ENCODE measurements around the gene PLEKHA8. TPM values are rescaled to one million over a fixed set of nuclear protein-coding genes. Genes with fewer than 3 reads are reported as not detected.

PLEKHA8 gene
- total RNA-seq, 1 donor from 2014 or later: 60.1 TPM

DNA sequence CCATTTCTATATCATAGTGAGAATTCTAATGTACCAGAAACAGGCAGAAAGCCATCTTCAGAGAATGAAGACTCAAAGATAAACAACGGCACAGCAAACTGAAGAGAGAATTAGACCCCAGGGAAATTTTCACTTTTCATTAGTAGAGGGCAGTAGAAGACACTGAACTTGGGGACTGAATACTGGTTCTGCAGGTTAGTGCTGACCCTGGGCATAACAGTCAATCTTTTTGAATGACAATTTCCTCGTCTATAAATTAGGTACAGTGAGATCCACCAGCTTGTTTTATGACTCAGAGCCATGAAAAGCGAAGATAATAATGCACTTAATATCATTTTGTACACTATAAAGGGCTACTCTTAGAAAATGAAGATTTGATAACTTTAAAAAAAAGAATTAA lies 15.5 kb upstream of the PLEKHA8 start:
- TF ChIP-seq, protein P1, sequence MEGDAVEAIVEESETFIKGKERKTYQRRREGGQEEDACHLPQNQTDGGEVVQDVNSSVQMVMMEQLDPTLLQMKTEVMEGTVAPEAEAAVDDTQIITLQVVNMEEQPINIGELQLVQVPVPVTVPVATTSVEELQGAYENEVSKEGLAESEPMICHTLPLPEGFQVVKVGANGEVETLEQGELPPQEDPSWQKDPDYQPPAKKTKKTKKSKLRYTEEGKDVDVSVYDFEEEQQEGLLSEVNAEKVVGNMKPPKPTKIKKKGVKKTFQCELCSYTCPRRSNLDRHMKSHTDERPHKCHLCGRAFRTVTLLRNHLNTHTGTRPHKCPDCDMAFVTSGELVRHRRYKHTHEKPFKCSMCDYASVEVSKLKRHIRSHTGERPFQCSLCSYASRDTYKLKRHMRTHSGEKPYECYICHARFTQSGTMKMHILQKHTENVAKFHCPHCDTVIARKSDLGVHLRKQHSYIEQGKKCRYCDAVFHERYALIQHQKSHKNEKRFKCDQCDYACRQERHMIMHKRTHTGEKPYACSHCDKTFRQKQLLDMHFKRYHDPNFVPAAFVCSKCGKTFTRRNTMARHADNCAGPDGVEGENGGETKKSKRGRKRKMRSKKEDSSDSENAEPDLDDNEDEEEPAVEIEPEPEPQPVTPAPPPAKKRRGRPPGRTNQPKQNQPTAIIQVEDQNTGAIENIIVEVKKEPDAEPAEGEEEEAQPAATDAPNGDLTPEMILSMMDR (conservative IDR thresholded peaks at IDR 0.05): no peak
- no peak overlapping the region for H3K27ac Mint-ChIP-seq (ENCODE audit: unreplicated experiment)
- H3K36me3 Mint-ChIP-seq (ENCODE audit: low read depth): peaks cover 2% of the 10 kb centered on the region
- H3K9me3 Mint-ChIP-seq: no peaks in the 10 kb centered on the region
- no peak for DNase-seq (ENCODE audit: low read depth, low spot score)
- no peak overlapping the region for H3K4me3 Mint-ChIP-seq
- no peaks in the 10 kb centered on the region for H3K4me1 Mint-ChIP-seq
- no peaks in the 10 kb centered on the region for H3K27me3 Mint-ChIP-seq (ENCODE audit: low read depth)

- no peaks in the 10 kb centered on the region for H3K9me3 Mint-ChIP-seq
- peaks cover 5% of the 10 kb centered on the region for H3K4me1 Mint-ChIP-seq
- H3K36me3 Mint-ChIP-seq (ENCODE audit: low read depth): peaks cover 2% of the 10 kb centered on the region
- no peak overlapping the region for H3K4me3 Mint-ChIP-seq
- TF ChIP-seq, protein P1 (conservative IDR thresholded peaks at IDR 0.05): no peak
- DNase-seq (ENCODE audit: low read depth, low spot score): no peak
- no peaks in the 10 kb centered on the region for H3K27me3 Mint-ChIP-seq (ENCODE audit: low read depth)
- H3K27ac Mint-ChIP-seq (ENCODE audit: unreplicated experiment): no peak overlapping the region
These were observed 9.8 kb upstream of the PLEKHA8 start for GRCh38 chr7:30018451-30018850.

DNA sequence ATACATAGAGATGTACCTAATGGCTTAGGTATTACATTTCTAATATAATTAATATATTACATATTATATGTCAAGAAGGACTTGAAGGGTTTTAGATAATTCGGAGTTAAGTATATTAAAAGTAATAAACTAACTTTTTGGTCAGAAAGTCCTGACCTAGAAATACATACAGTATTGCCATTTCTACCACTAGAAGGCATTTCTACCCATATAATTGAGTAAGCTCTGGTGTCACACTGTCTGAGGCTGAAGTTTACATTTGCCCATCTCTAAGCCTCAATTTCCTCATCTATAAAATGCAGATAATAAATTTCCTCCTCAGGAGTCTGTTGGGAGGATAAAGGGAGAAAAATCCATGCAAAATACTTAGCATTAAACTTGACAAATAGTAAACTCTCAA lies 8.8 kb upstream of the PLEKHA8 start:
- no peak overlapping the region for H3K27ac Mint-ChIP-seq (ENCODE audit: unreplicated experiment)
- no peaks in the 10 kb centered on the region for H3K36me3 Mint-ChIP-seq (ENCODE audit: low read depth)
- no peaks in the 10 kb centered on the region for H3K9me3 Mint-ChIP-seq
- peaks cover 11% of the 10 kb centered on the region for H3K4me1 Mint-ChIP-seq
- DNase-seq (ENCODE audit: low read depth, low spot score): no peak
- TF ChIP-seq, protein P1 (conservative IDR thresholded peaks at IDR 0.05): no peak
- H3K27me3 Mint-ChIP-seq (ENCODE audit: low read depth): no peaks in the 10 kb centered on the region
- no peak overlapping the region for H3K4me3 Mint-ChIP-seq

DNA sequence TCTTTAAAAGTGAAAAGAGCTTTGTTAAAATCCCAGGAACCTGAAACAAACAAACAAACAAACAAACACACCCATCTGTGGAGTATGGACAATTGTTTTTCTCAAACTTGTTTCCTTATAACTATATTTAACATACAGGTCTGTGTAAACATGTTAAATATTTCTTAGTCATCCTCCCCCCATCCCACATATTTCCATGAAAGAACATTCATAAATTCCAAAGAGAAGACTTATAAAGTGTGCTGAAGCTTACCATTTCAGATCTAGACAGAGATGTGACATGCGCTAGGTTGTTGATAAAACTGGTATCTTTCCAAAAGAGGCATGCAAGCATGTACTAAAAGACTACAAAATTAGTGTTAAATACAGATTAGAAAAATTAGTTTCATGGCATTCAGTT lies 8.3 kb upstream of the PLEKHA8 start:
- Mint-ChIP-seq H3K9me3 (no peaks in the 10 kb centered on the region), H3K36me3 (ENCODE audit: low read depth) (no peaks in the 10 kb centered on the region)

GRCh38 chr7:30020535-30020934 lies 7.7 kb upstream of the PLEKHA8 start:
- no peaks in the 10 kb centered on the region for H3K27me3 Mint-ChIP-seq (ENCODE audit: low read depth)
- no peaks in the 10 kb centered on the region for H3K36me3 Mint-ChIP-seq (ENCODE audit: low read depth)
- TF ChIP-seq, protein P1 (conservative IDR thresholded peaks at IDR 0.05): no peak
- no peak overlapping the region for H3K27ac Mint-ChIP-seq (ENCODE audit: unreplicated experiment)
- H3K4me3 Mint-ChIP-seq: no peak overlapping the region
- no peaks in the 10 kb centered on the region for H3K9me3 Mint-ChIP-seq
- DNase-seq (ENCODE audit: low read depth, low spot score): no peak
- peaks cover 22% of the 10 kb centered on the region for H3K4me1 Mint-ChIP-seq

More for the DNA sequence above, 8.3 kb upstream of the PLEKHA8 start:
- Mint-ChIP-seq H3K4me1 (peaks cover 16% of the 10 kb centered on the region), H3K27me3 (ENCODE audit: low read depth) (no peaks in the 10 kb centered on the region), H3K27ac (ENCODE audit: unreplicated experiment) (no peak overlapping the region), H3K4me3 (no peak overlapping the region)
- TF ChIP-seq, protein P1 (conservative IDR thresholded peaks at IDR 0.05): no peak
- DNase-seq (ENCODE audit: low read depth, low spot score): no peak

DNA sequence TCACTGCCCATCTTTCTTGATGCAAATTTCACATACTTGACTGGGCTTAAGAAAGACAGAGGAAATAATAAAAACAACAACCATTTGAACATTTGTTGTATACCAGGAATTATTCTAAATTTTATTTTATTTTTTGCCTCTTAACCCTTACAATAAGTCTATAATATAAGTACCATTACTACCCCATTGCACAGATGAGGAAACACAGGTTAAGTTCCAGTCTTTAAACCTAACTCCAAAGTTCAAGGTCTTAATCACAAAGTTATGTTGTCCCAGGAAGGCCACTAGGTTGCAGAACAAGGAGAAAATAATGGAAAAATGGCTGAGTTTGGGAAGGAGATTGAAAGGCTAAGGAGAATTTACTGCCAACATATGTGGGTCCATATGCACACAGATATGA lies 5.2 kb upstream of the PLEKHA8 start:
- H3K27ac Mint-ChIP-seq (ENCODE audit: unreplicated experiment): no peak overlapping the region
- peak overlapping the region; percentile 75 for H3K4me3 Mint-ChIP-seq
- no peaks in the 10 kb centered on the region for H3K36me3 Mint-ChIP-seq (ENCODE audit: low read depth)
- no peak for DNase-seq (ENCODE audit: low read depth, low spot score)
- no peaks in the 10 kb centered on the region for H3K27me3 Mint-ChIP-seq (ENCODE audit: low read depth)
- no peaks in the 10 kb centered on the region for H3K9me3 Mint-ChIP-seq
- TF ChIP-seq, protein P1 (conservative IDR thresholded peaks at IDR 0.05): no peak
- peaks cover 45% of the 10 kb centered on the region for H3K4me1 Mint-ChIP-seq
